H1 (cell line): Measurements from ENCODE around the gene NDRG4. TPM values are rescaled to one million over a fixed set of nuclear protein-coding genes. Genes with fewer than 3 reads are reported as not detected.

Experiments used
- CTCF ChIA-PET: fragments of 300-600 bp; sonication (Branson Sonifier 250); formaldehyde crosslinking; loops from one replicate; lab custom pipeline; 2021; ENCODE audit not compliant: partially characterized antibody; lab: Charles Lee
- POLR2A ChIA-PET: fragments of 300-600 bp; sonication (Branson Sonifier 250); formaldehyde crosslinking; loops from one replicate; lab custom pipeline; 2021; ENCODE audit warnings: inconsistent platforms; ENCODE audit not compliant: partially characterized antibody; lab: Charles Lee
- DNase-seq, 2 experiments: peaks; one replicate each; pipeline versions ENCODE4 v3.0.0 to v3.0.0-alpha.2; 2010 to 2022; ENCODE audit warnings: low spot score in 2 of 2, low read depth in 1 of 2, mixed read lengths in 1 of 2
- FAIRE-seq: peaks from 2 replicates; lab custom pipeline; 2011; peaks lifted over from hg19 to GRCh38; lab: Jason Lieb, UNC
- H2AFZ ChIP-seq: 2 replicates; pipeline ENCODE4 v1.8.1; 2012; ENCODE audit warnings: low read length, inconsistent platforms
- H2AK5ac ChIP-seq: 2 replicates; pipeline ENCODE4 v1.6.1; 2013; ENCODE audit warnings: low read depth, low read length
- H2BK120ac ChIP-seq: replicated peaks from 2 replicates; pipeline ENCODE3; 2013; ENCODE audit warnings: low read depth, low read length, inconsistent platforms
- H2BK12ac ChIP-seq: 2 replicates; pipeline ENCODE4 v1.6.1; 2013; ENCODE audit warnings: low read depth, low read length
- H2BK15ac ChIP-seq: 2 replicates; pipeline ENCODE4 v1.6.1; 2013; ENCODE audit warnings: low read length
- H2BK20ac ChIP-seq: 2 replicates; pipeline ENCODE4 v1.6.1; 2013; ENCODE audit warnings: low read length
- H2BK5ac ChIP-seq: 2 replicates; pipeline ENCODE4 v1.6.1; 2013; ENCODE audit warnings: low read depth, low read length
- H3K14ac ChIP-seq: 2 replicates; pipeline ENCODE4 v1.6.1; 2013; ENCODE audit warnings: inconsistent platforms; ENCODE audit not compliant: insufficient read length
- H3K18ac ChIP-seq: 2 replicates; pipeline ENCODE4 v1.6.1; 2013; ENCODE audit warnings: low read length; ENCODE audit errors: extremely low read depth
- H3K23ac ChIP-seq: 2 replicates; pipeline ENCODE4 v1.6.1; 2013; ENCODE audit warnings: inconsistent platforms; ENCODE audit not compliant: insufficient read length
- H3K23me2 ChIP-seq: 2 replicates; pipeline ENCODE4 v1.6.1; 2013; ENCODE audit warnings: low read depth, low read length
- H3K27ac ChIP-seq: 2 replicates; pipeline ENCODE4 v1.6.1; 2011; ENCODE audit warnings: low read depth, low read length, inconsistent platforms
- H3K27me3 ChIP-seq, 4 experiments: replicated peaks in 1 of 4; 1 replicate in 1 of 4; 2 replicates in 3 of 4; pipeline versions ENCODE4 v1.6.1 to v1.8.1; 2011 to 2013; ENCODE audit warnings: low read length in 3 of 4, mild to moderate bottlenecking in 3 of 4, inconsistent platforms in 2 of 4, mixed read lengths in 2 of 4, moderate library complexity in 1 of 4; ENCODE audit not compliant: control insufficient read depth in 3 of 4, insufficient read depth in 3 of 4; ENCODE audit errors: extremely low read depth in 1 of 4
- H3K36me3 ChIP-seq, 4 experiments: 2 replicates each; pipeline versions ENCODE4 v1.6.1 to v1.8.1; 2011 to 2013; ENCODE audit warnings: mild to moderate bottlenecking in 4 of 4, low read length in 3 of 4, moderate library complexity in 2 of 4, control low read depth in 1 of 4, inconsistent platforms in 1 of 4; ENCODE audit not compliant: insufficient read depth in 4 of 4, control insufficient read depth in 2 of 4
- H3K4ac ChIP-seq: replicated peaks from 2 replicates; pipeline ENCODE3; 2013; ENCODE audit warnings: low read length, low read depth, mixed read lengths, inconsistent platforms; ENCODE audit not compliant: insufficient read length
- H3K4me1 ChIP-seq, 4 experiments: replicated peaks in 1 of 4; 1 replicate in 1 of 4; 2 replicates in 3 of 4; pipeline versions ENCODE4 v1.6.1 to v1.8.1; 2011 to 2013; ENCODE audit warnings: low read length in 3 of 4, inconsistent platforms in 2 of 4, mixed read lengths in 1 of 4; ENCODE audit not compliant: insufficient read depth in 4 of 4, control insufficient read depth in 3 of 4
- H3K4me2 ChIP-seq, 2 experiments: 2 replicates each; pipeline versions ENCODE4 v1.6.1 to v1.8.1; 2011 to 2013; ENCODE audit warnings: low read depth in 2 of 2, low read length in 2 of 2, control low read depth in 1 of 2, inconsistent platforms in 1 of 2, mild to moderate bottlenecking in 1 of 2; ENCODE audit not compliant: insufficient read depth in 1 of 2
- H3K4me3 ChIP-seq, 4 experiments: fragments of 200-600, 300-600 bp in 1 of 4; sonication (generic), shearing (Covaris generic), sonication (Bioruptor Twin) in 1 of 4; 2 replicates each; pipeline versions ENCODE4 v1.5.1 to v1.8.1; 2011 to 2016; ENCODE audit warnings: low read length in 4 of 4, low read depth in 3 of 4, control low read depth in 2 of 4, inconsistent platforms in 2 of 4, mild to moderate bottlenecking in 2 of 4, mixed read lengths in 1 of 4, moderate library complexity in 1 of 4; ENCODE audit not compliant: insufficient read depth in 2 of 4; ENCODE audit errors: extremely low read depth in 1 of 4
- H3K56ac ChIP-seq: replicated peaks from 2 replicates; pipeline ENCODE3; 2013; ENCODE audit warnings: low read depth, mild to moderate bottlenecking, mixed read lengths, low read length, inconsistent platforms; ENCODE audit not compliant: insufficient read length
- H3K79me1 ChIP-seq: 2 replicates; pipeline ENCODE4 v1.6.1; 2013; ENCODE audit warnings: low read depth, low read length, control low read depth
- H3K79me2 ChIP-seq, 2 experiments: 2 replicates each; pipeline versions ENCODE4 v1.6.1 to v1.8.1; 2012 to 2013; ENCODE audit warnings: low read length in 2 of 2, mild to moderate bottlenecking in 2 of 2, inconsistent platforms in 1 of 2; ENCODE audit not compliant: insufficient read depth in 2 of 2, control insufficient read depth in 1 of 2
- H3K9ac ChIP-seq, 4 experiments: replicated peaks in 1 of 4; 1 replicate in 1 of 4; 2 replicates in 3 of 4; pipeline versions ENCODE4 v1.6.1 to v1.8.1; 2011 to 2013; ENCODE audit warnings: low read depth in 3 of 4, low read length in 3 of 4, control low read depth in 2 of 4, mild to moderate bottlenecking in 2 of 4, moderate library complexity in 2 of 4, inconsistent platforms in 1 of 4; ENCODE audit errors: extremely low read depth in 1 of 4
- H3K9me3 ChIP-seq, 2 experiments: 2 replicates each; pipeline versions ENCODE4 v1.6.1 to v1.8.1; 2012 to 2013; ENCODE audit warnings: mild to moderate bottlenecking in 2 of 2, moderate library complexity in 2 of 2, control low read depth in 1 of 2, inconsistent platforms in 1 of 2, low read depth in 1 of 2, low read length in 1 of 2, mixed read lengths in 1 of 2; ENCODE audit not compliant: insufficient read depth in 2 of 2
- H4K20me1 ChIP-seq, 2 experiments: replicated peaks in 1 of 2; 2 replicates each; pipeline versions ENCODE3 to v1.8.1; 2011 to 2013; ENCODE audit warnings: inconsistent platforms in 2 of 2, low read length in 2 of 2, mild to moderate bottlenecking in 1 of 2; ENCODE audit not compliant: insufficient read depth in 2 of 2, control insufficient read depth in 1 of 2
- H4K5ac ChIP-seq: 2 replicates; pipeline ENCODE4 v1.6.1; 2013; ENCODE audit warnings: low read length, low read depth, mixed read lengths, inconsistent platforms; ENCODE audit not compliant: insufficient read length
- H4K8ac ChIP-seq: 2 replicates; pipeline ENCODE4 v1.8.0; 2013; ENCODE audit warnings: mild to moderate bottlenecking, moderate library complexity, low read length, inconsistent platforms; ENCODE audit not compliant: insufficient read depth; ENCODE audit errors: extremely low read depth
- H4K91ac ChIP-seq: replicated peaks from 2 replicates; pipeline ENCODE3; 2013; ENCODE audit warnings: low read length, mixed read lengths, inconsistent platforms; ENCODE audit not compliant: insufficient read length
- BRCA1 ChIP-seq: IDR thresholded peaks from 2 replicates; pipeline ENCODE4 v1.6.1; 2012; ENCODE audit warnings: low read depth, low read length, improper control_type of control experiment
- CEBPB ChIP-seq: IDR thresholded peaks from 2 replicates; pipeline ENCODE4 v1.6.1; 2012; ENCODE audit warnings: low read depth, low read length
- EGR1 ChIP-seq: IDR thresholded peaks from 2 replicates; pipeline ENCODE4 v1.6.1; 2011; ENCODE audit warnings: low read depth, low read length, borderline replicate concordance
- HDAC6 ChIP-seq: IDR thresholded peaks from one replicate; pipeline ENCODE4 v1.7.1; 2012; ENCODE audit warnings: low read depth, mild to moderate bottlenecking, inconsistent platforms, low read length, moderate library complexity
- KDM1A ChIP-seq: fragments of 200-600, 300-600 bp; sonication (generic); IDR thresholded peaks from 2 replicates; pipeline ENCODE4 v1.7.1; 2016; ENCODE audit warnings: mild to moderate bottlenecking, low read length, borderline replicate concordance
- PHF8 ChIP-seq: fragments of 200-600 bp; sonication (generic); conservative IDR thresholded peaks from 2 replicates; pipeline ENCODE4 v1.7.1; 2012; ENCODE audit warnings: low read depth, mild to moderate bottlenecking, inconsistent platforms, low read length, moderate library complexity
- POU5F1 ChIP-seq: IDR thresholded peaks from 2 replicates; pipeline ENCODE4 v1.6.1; 2011; ENCODE audit warnings: low read depth, mild to moderate bottlenecking, low read length, moderate library complexity
- SIRT6 ChIP-seq: IDR thresholded peaks from one replicate; pipeline ENCODE4 v1.7.1; 2012; ENCODE audit warnings: low read length, inconsistent platforms
- SP2 ChIP-seq: IDR thresholded peaks from 2 replicates; pipeline ENCODE4 v1.6.1; 2012; ENCODE audit warnings: mild to moderate bottlenecking, low read length, inconsistent platforms
- SRF ChIP-seq: IDR thresholded peaks from 2 replicates; pipeline ENCODE4 v1.6.1; 2011; ENCODE audit warnings: mild to moderate bottlenecking, low read depth, low read length, moderate library complexity
- TAF7 ChIP-seq: optimal IDR thresholded peaks from 2 replicates; pipeline ENCODE3; 2011; ENCODE audit warnings: low read depth, mild to moderate bottlenecking, inconsistent platforms, low read length, moderate library complexity, borderline replicate concordance
- USF2 ChIP-seq: IDR thresholded peaks from 2 replicates; pipeline ENCODE4 v1.6.1; 2011; ENCODE audit warnings: low read length, improper control_type of control experiment
- YY1 ChIP-seq: IDR thresholded peaks from 2 replicates; pipeline ENCODE4 v1.6.1; 2011; ENCODE audit warnings: low read depth, mild to moderate bottlenecking, low read length
- WGBS, 2 experiments: shearing (Covaris generic) in 1 of 2; methylation state at CpG; one replicate each; pipeline versions ENCODE4 v1.1.6 to v1.1.7; 2013 to 2015; ENCODE audit warnings: low lambda C conversion rate in 2 of 2, mixed read lengths in 2 of 2, inconsistent platforms in 1 of 2, low coverage in 1 of 2, missing lambda C conversion rate in 1 of 2; ENCODE audit not compliant: insufficient replicate concordance in 2 of 2, insufficient coverage in 1 of 2, insufficient read length in 1 of 2; ENCODE audit errors: extremely low coverage in 1 of 2, missing lambda C conversion rate in 1 of 2; 5-methylcytosine and 5-hydroxymethylcytosine counted together
- polyA plus RNA-seq, 7 experiments: library from polyadenylated mRNA; depleted of rRNA in 3 of 7; stranded (reverse) in 5 of 7; unstranded in 2 of 7; fragments of >200 nt in 5 of 7; fragments of 200-250 nt in 2 of 7; gene quantifications; 1 replicate in 5 of 7; 2 replicates in 1 of 7; 4 replicates in 1 of 7; pipeline versions ENCODE4 v1.2.1 to v1.2.3, GENCODE V29; 2011 to 2013; ENCODE audit warnings: missing spikeins in 2 of 7, mixed read lengths in 2 of 7
- total RNA-seq: library from RNA; stranded (reverse); fragmentation: NEBNext Ultra II Directional; extraction: Animal tissue kit (Norgen Biotek cat#: 25700); gene quantifications from 2 replicates; pipeline ENCODE4 v1.2.1, GENCODE V29; 2021

Gene NDRG4
- total and polyA plus RNA-seq, 2 of the 8 experiments (the other 6 are each of a cell fraction or from before 2014, with no cell fraction given): 20.8 to 30.9 TPM

DNA sequence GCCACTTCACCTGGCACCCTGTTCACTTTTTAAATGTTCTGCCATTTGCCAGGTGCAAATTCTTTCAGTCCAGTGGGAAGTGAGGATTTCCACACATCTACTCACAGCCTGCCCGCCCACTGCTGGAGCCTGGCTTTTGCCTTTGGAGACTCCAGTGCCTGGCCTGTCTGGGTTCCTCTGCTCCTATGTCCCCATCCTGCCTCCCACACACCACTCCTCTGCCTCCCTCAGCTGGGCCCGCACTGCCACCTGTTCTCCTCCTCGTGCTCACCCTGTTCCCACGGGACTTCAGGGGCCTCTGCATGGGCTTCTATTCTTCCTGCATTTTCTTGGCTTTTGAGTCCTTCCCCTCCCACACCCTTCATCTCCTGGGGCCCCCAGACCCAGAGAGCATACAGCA lies 7.9 kb upstream of the NDRG4 start:
- Histone ChIP-seq H3K79me2 (no peaks in the 10 kb centered on the region), H3K9me3 (no peaks in the 10 kb centered on the region)

More for the DNA sequence above, 7.9 kb upstream of the NDRG4 start:
- Histone ChIP-seq H2BK15ac (no peak overlapping the region), H2BK20ac (no peak overlapping the region), H3K23me2 (no peaks in the 10 kb centered on the region), H3K23ac (no peak overlapping the region), H3K14ac (no peak overlapping the region), H3K56ac (no peak overlapping the region), H2AFZ (no peak overlapping the region), H2AK5ac (no peak overlapping the region), H3K4me3 (no peak overlapping the region), H3K27me3 (peaks cover 0 to 3% (median 0%) of the 10 kb centered on the region in 4 experiments; a peak in 2 of 7 replicates), H3K4me1 (peaks cover 0 to 22% (median 13%) of the 10 kb centered on the region in 4 experiments; a peak in 6 of 7 replicates), H4K91ac (no peak overlapping the region), H3K18ac (no peak overlapping the region), H3K9ac (no peak overlapping the region), H3K36me3 (no peaks in the 10 kb centered on the region), H4K20me1 (no peaks in the 10 kb centered on the region), H2BK120ac (no peak overlapping the region), H2BK12ac (no peak overlapping the region), H4K8ac (no peak overlapping the region), H3K27ac (no peak overlapping the region), H4K5ac (no peak overlapping the region), H3K4me2 (no peak overlapping the region), H3K79me1 (no peaks in the 10 kb centered on the region), H3K4ac (no peak overlapping the region), H2BK5ac (no peak overlapping the region)
- DNase-seq (no peak), FAIRE-seq (no peak)
- ChIA-PET POLR2A (no interaction called here), CTCF (interaction anchor here (0.7 to 4.2 kb wide), 8 partner anchors 27 to 240 kb away, joined by 3 to 30 read pairs (median 4); no protein-coding TSS in a partner anchor)
- no peak for TF ChIP-seq POU5F1
- no peak for TF ChIP-seq KDM1A
- no peak for TF ChIP-seq TAF7
- no peak for TF ChIP-seq SP2
- no peak for TF ChIP-seq EGR1
- no peak for TF ChIP-seq SIRT6
- no peak for TF ChIP-seq YY1
- no peak for TF ChIP-seq SRF
- no peak for TF ChIP-seq PHF8
- TF ChIP-seq USF2: no peak
- TF ChIP-seq BRCA1: no peak
- no peak for TF ChIP-seq CEBPB
- no peak for TF ChIP-seq HDAC6
- 88% methylated on average over 4 of the region's 4 CpGs; no CpG with 5 or more reads in 1 of the 2 experiments for WGBS, 2 experiments
